Erythroblast (primary cell): ENCODE results near the gene FANK1.

Experiments used
- GATA1 ChIP-seq: IDR thresholded peaks from 2 replicates; pipeline ENCODE4 v1.6.1; 2011; ENCODE audit warnings: low read depth, mild to moderate bottlenecking, control low read depth, low read length, moderate library complexity
- POLR2A ChIP-seq: IDR thresholded peaks from 2 replicates; pipeline ENCODE4 v1.6.1; 2011; ENCODE audit warnings: mild to moderate bottlenecking, low read length

- TF ChIP-seq POLR2A = no peak
- TF ChIP-seq GATA1 = no peak
Observed at GRCh38 chr10:125982260-125982948, 86.0 kb downstream of the FANK1 start.
